ENCODE data around the gene MRPL27. TPM values are rescaled to one million over a fixed set of nuclear protein-coding genes. Genes with fewer than 3 reads are reported as not detected.
A peak's percentile ranks its signal among the peaks of the same experiment; 100 is the strongest.
"Not testable (repeated sequence)": the region's sequence is repeated elsewhere in the genome, so short reads cannot be mapped to it uniquely, and the experiment has no call there.

Gene MRPL27
- 71.8 TPM for polyA plus RNA-seq
- long read RNA-seq, donor 1, transcript MRPL27-201 (4 exons, 716 nt) = major isoform, 34 of 44 reads
- long read RNA-seq, donor 1, partial matches to known transcripts = 9 of 44 reads
- long read RNA-seq, donor 1, other reads (novel, unspliced or antisense) = 0 of 44 reads
- long read RNA-seq, donor 2, transcript MRPL27-201 (4 exons, 716 nt) = major isoform, 51 of 74 reads
- long read RNA-seq, donor 2, partial matches to known transcripts = 20 of 74 reads
- long read RNA-seq, donor 2, other reads (novel, unspliced or antisense) = 0 of 74 reads
- long read RNA-seq, donor 3 = 0 reads
- long read RNA-seq, donor 4, transcript MRPL27-201 (4 exons, 716 nt) = major isoform, 12 of 14 reads
- long read RNA-seq, donor 4, partial matches to known transcripts = 0 of 14 reads
- long read RNA-seq, donor 4, other reads (novel, unspliced or antisense) = 0 of 14 reads
- long read RNA-seq, donor 5, transcript MRPL27-201 (4 exons, 716 nt) = major isoform, 45 of 54 reads
- long read RNA-seq, donor 5, partial matches to known transcripts = 8 of 54 reads
- long read RNA-seq, donor 5, other reads (novel, unspliced or antisense) = 0 of 54 reads
- long read RNA-seq, donor 6, transcript MRPL27-201 (4 exons, 716 nt) = major isoform, 44 of 54 reads
- long read RNA-seq, donor 6, partial matches to known transcripts = 10 of 54 reads
- long read RNA-seq, donor 6, other reads (novel, unspliced or antisense) = 0 of 54 reads
- long read RNA-seq, donor 7, transcript MRPL27-201 (4 exons, 716 nt) = major isoform, 18 of 20 reads
- long read RNA-seq, donor 7, partial matches to known transcripts = 0 of 20 reads
- long read RNA-seq, donor 7, other reads (novel, unspliced or antisense) = 0 of 20 reads
- long read RNA-seq, donor 8, transcript MRPL27-201 (4 exons, 716 nt) = major isoform, 69 of 90 reads
- long read RNA-seq, donor 8, partial matches to known transcripts = 17 of 90 reads
- long read RNA-seq, donor 8, other reads (novel, unspliced or antisense) = 0 of 90 reads
- long read RNA-seq, donor 9, transcript MRPL27-201 (4 exons, 716 nt) = major isoform, 41 of 56 reads
- long read RNA-seq, donor 9, transcript MRPL27-202 (3 exons, 2,441 nt) = minor isoform, 5 of 56 reads
- long read RNA-seq, donor 9, partial matches to known transcripts = 9 of 56 reads
- long read RNA-seq, donor 9, other reads (novel, unspliced or antisense) = 0 of 56 reads
- long read RNA-seq, donor 10, transcript MRPL27-201 (4 exons, 716 nt) = major isoform, 45 of 64 reads
- long read RNA-seq, donor 10, partial matches to known transcripts = 16 of 64 reads
- long read RNA-seq, donor 10, other reads (novel, unspliced or antisense) = 0 of 64 reads
- long read RNA-seq, donor 11, transcript MRPL27-201 (4 exons, 716 nt) = major isoform, 41 of 43 reads
- long read RNA-seq, donor 11, partial matches to known transcripts = 0 of 43 reads
- long read RNA-seq, donor 11, other reads (novel, unspliced or antisense) = 0 of 43 reads

DNA sequence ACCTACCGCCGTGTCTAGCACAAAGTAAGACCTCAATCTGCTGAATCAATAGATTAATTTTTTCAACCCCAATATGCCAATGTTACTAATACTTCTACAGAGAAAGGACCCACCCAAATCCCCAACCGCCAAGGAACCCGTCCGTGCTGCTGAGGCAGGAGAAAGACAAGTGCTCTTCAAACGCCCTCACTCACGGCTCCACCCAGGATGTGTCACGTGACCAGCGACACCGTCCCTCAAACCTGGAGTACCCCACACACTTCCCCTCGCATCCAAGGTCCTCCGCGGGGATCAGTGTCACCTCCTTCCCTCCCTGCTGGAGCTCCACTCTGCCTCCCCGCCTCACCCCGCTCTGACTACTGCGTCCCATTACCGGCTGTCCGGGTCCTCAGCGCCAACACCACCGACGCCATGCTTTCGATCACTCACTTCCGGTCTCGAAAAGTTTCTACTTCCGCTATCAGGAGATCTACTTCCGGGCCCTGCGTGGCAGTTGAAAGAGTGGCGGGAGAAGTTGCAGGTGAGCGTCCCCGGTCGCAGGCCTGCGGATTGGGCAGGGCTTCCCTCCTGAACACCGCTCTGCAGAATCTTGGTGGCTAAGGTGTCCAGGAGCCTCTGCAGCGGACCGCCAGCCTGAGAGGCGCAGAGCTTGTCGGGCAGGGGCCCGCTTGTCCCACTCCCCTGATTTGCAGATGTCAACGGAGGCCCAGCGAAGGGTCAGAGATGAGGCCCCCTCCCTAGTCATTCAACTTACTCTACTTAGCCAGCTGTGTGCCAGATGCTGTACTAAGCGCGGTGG, at the start of gene MRPL27, which contains the start of gene EME1:
MRPL27 (minus strand) TSS at position 427 of the 799 bp plus-strand sequence; CDS start at position 413, 14 bp downstream.
EME1 (plus strand) TSS at position 472 of the 799 bp plus-strand sequence. CDS start 1,980 bp downstream, outside the sequence.
- no peaks in the 10 kb centered on the region for H3K9me3 ChIP-seq (ENCODE audit: control insufficient read depth, low read depth, low read length)
- peak within 1 kb of the TSS; percentile 87 for H3K27ac ChIP-seq (ENCODE audit: low read length)
- DNase-seq = peak; percentile 80 to 97
- H3K4me1 ChIP-seq (ENCODE audit: control insufficient read depth, insufficient read depth, low read length) = peaks cover 10% of the 10 kb centered on the region
- no peaks in the 10 kb centered on the region for H3K27me3 ChIP-seq (ENCODE audit: control insufficient read depth, insufficient read depth, low read length)
- 3% methylated on average over 11 of the region's 42 CpGs for WGBS (ENCODE audit: insufficient coverage, low lambda C conversion rate)
- peak within 1 kb of the TSS; percentile 80 for H3K4me3 ChIP-seq (ENCODE audit: low read length)
- H3K36me3 ChIP-seq (ENCODE audit: control insufficient read depth, insufficient read depth, low read length) = peaks cover 26% of the 10 kb centered on the region

DNA sequence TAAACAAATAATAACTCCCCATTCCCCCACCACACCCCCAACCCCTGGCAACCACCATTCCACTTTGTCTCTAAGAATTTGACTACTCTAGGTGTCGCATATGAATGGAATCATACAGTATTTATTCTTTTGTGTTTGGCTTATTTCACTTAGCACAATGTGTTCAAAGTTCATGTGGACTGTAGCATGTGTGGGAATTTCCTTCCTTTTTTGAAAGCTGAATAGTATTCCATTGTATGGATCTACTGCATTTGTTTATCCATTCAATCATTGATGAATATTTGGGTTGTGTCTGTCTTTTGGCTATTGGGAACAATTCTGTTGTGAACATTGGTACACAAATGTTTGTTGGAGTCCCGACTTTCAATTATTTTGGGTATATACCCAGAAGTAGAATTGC, 49.8 kb upstream of the MRPL27 start:
- Histone ChIP-seq H3K4me3 (ENCODE audit: low read length) (no peak overlapping the region), H3K27me3 (ENCODE audit: control insufficient read depth, insufficient read depth, low read length) (no peaks in the 10 kb centered on the region), H3K36me3 (ENCODE audit: control insufficient read depth, insufficient read depth, low read length) (no peaks in the 10 kb centered on the region), H3K27ac (ENCODE audit: low read length) (no peak overlapping the region), H3K4me1 (ENCODE audit: control insufficient read depth, insufficient read depth, low read length) (peaks cover 37% of the 10 kb centered on the region), H3K9me3 (ENCODE audit: control insufficient read depth, low read depth, low read length) (peaks cover 5% of the 10 kb centered on the region)
- no peak for DNase-seq
- WGBS (ENCODE audit: insufficient coverage, low lambda C conversion rate) = 100% methylated on average over 1 of the region's 2 CpGs

- peak in 1 of 2 donors; percentile 46 for DNase-seq
- no peaks in the 10 kb centered on the region for H3K27me3 ChIP-seq (ENCODE audit: control insufficient read depth, insufficient read depth, low read length)
- no peak overlapping the region for H3K4me3 ChIP-seq (ENCODE audit: low read length)
- no peaks in the 10 kb centered on the region for H3K36me3 ChIP-seq (ENCODE audit: control insufficient read depth, insufficient read depth, low read length)
- peaks cover 5% of the 10 kb centered on the region for H3K9me3 ChIP-seq (ENCODE audit: control insufficient read depth, low read depth, low read length)
- WGBS (ENCODE audit: insufficient coverage, low lambda C conversion rate) = 88% methylated on average over 1 of the region's 3 CpGs
- peaks cover 29% of the 10 kb centered on the region for H3K4me1 ChIP-seq (ENCODE audit: control insufficient read depth, insufficient read depth, low read length)
- peak overlapping the region; percentile 18 for H3K27ac ChIP-seq (ENCODE audit: low read length)
These were observed 48.5 kb upstream of the MRPL27 start for GRCh38 chr17:50421308-50422051.

GRCh38 chr17:50420419-50421112, 47.6 kb upstream of the MRPL27 start:
- Histone ChIP-seq H3K27me3 (ENCODE audit: control insufficient read depth, insufficient read depth, low read length) (no peaks in the 10 kb centered on the region), H3K4me1 (ENCODE audit: control insufficient read depth, insufficient read depth, low read length) (peaks cover 27% of the 10 kb centered on the region), H3K4me3 (ENCODE audit: low read length) (no peak overlapping the region), H3K9me3 (ENCODE audit: control insufficient read depth, low read depth, low read length) (peaks cover 3% of the 10 kb centered on the region), H3K27ac (ENCODE audit: low read length) (no peak overlapping the region), H3K36me3 (ENCODE audit: control insufficient read depth, insufficient read depth, low read length) (no peaks in the 10 kb centered on the region)
- no peak for DNase-seq
- 100% methylated on average over 2 of the region's 6 CpGs for WGBS (ENCODE audit: insufficient coverage, low lambda C conversion rate)

GRCh38 chr17:50419577-50419976, 46.6 kb upstream of the MRPL27 start:
- WGBS (ENCODE audit: insufficient coverage, low lambda C conversion rate) = no CpG with 5 or more reads among the region's 10 CpGs
- not testable (repeated sequence) for H3K27me3 ChIP-seq (ENCODE audit: control insufficient read depth, insufficient read depth, low read length); H3K9me3 ChIP-seq (ENCODE audit: control insufficient read depth, low read depth, low read length); H3K27ac ChIP-seq (ENCODE audit: low read length); H3K4me3 ChIP-seq (ENCODE audit: low read length); DNase-seq; H3K36me3 ChIP-seq (ENCODE audit: control insufficient read depth, insufficient read depth, low read length)
- H3K4me1 ChIP-seq (ENCODE audit: control insufficient read depth, insufficient read depth, low read length) = peaks cover 17% of the 10 kb centered on the region

GRCh38 chr17:50414808-50415207, 41.8 kb upstream of the MRPL27 start:
- H3K4me3 ChIP-seq (ENCODE audit: low read length) = no peak overlapping the region
- WGBS (ENCODE audit: insufficient coverage, low lambda C conversion rate) = 100% methylated on average over 1 of the region's 3 CpGs
- H3K36me3 ChIP-seq (ENCODE audit: control insufficient read depth, insufficient read depth, low read length) = no peaks in the 10 kb centered on the region
- H3K27ac ChIP-seq (ENCODE audit: low read length) = no peak overlapping the region
- peaks cover 2% of the 10 kb centered on the region for H3K9me3 ChIP-seq (ENCODE audit: control insufficient read depth, low read depth, low read length)
- no peak for DNase-seq
- H3K27me3 ChIP-seq (ENCODE audit: control insufficient read depth, insufficient read depth, low read length) = no peaks in the 10 kb centered on the region
- H3K4me1 ChIP-seq (ENCODE audit: control insufficient read depth, insufficient read depth, low read length) = peaks cover 3% of the 10 kb centered on the region

DNA sequence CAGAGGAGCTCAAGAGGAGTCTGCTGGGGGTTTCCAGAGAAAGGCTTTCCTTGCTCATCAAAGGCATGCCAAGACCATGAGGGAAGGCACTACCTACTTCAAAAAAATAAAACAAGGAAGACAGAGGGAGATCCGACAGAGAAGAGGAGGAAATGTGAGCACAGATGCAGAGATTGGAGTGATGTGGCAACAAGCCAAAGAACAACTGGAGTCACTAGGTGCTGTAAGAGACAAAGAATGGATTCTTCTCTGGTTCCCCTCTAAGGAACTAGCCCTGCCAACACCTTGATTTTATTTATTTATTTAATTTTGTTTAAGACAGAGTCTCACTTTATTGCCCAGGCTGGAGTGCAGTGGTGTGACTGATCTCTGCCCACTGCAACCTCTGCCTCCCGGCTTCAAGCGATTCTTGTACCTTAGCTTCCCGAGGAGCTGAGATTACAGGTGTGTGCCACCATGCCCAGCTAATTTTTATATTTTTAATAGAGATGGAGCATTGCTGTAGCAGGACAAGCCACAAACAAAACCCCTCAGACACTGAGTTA, 39.3 kb upstream of the MRPL27 start:
- Histone ChIP-seq H3K4me3 (ENCODE audit: low read length) (no peak overlapping the region), H3K9me3 (ENCODE audit: control insufficient read depth, low read depth, low read length) (no peaks in the 10 kb centered on the region), H3K4me1 (ENCODE audit: control insufficient read depth, insufficient read depth, low read length) (peaks cover 3% of the 10 kb centered on the region), H3K27ac (ENCODE audit: low read length) (no peak overlapping the region), H3K27me3 (ENCODE audit: control insufficient read depth, insufficient read depth, low read length) (no peaks in the 10 kb centered on the region), H3K36me3 (ENCODE audit: control insufficient read depth, insufficient read depth, low read length) (no peaks in the 10 kb centered on the region)
- no peak for DNase-seq
- WGBS (ENCODE audit: insufficient coverage, low lambda C conversion rate) = 67% methylated on average over 1 of the region's 4 CpGs

DNA sequence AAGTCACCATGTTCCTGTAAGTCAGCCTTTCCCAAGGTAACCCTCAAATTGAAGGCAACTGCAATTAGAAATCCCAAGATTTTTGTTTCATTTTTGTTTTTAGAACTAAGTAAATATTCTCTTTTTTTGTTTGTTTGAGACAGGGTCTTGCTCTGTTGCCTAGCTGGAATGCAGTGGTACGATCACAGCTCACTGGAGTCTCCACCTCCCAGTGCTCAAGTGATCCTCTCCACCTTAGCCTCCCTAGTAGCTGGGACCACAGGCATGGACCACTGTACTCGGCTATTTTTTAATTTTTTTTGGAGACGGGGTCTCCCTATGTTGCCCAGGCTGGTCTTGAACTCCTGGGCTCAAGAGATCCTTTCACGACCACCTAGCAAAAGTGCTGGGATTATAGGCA, 34.9 kb upstream of the MRPL27 start:
- DNase-seq = no peak
- peaks cover 3% of the 10 kb centered on the region for H3K4me1 ChIP-seq (ENCODE audit: control insufficient read depth, insufficient read depth, low read length)
- H3K4me3 ChIP-seq (ENCODE audit: low read length) = no peak overlapping the region
- WGBS (ENCODE audit: insufficient coverage, low lambda C conversion rate) = no CpG with 5 or more reads among the region's 4 CpGs
- no peaks in the 10 kb centered on the region for H3K9me3 ChIP-seq (ENCODE audit: control insufficient read depth, low read depth, low read length)
- no peaks in the 10 kb centered on the region for H3K27me3 ChIP-seq (ENCODE audit: control insufficient read depth, insufficient read depth, low read length)
- no peaks in the 10 kb centered on the region for H3K36me3 ChIP-seq (ENCODE audit: control insufficient read depth, insufficient read depth, low read length)
- no peak overlapping the region for H3K27ac ChIP-seq (ENCODE audit: low read length)

All from large intestine (tissue), 12 donors.